Epithelial cell of umbilical artery (primary cell): ENCODE data around the gene TADA3. TPM values are rescaled to one million over a fixed set of nuclear protein-coding genes. Genes with fewer than 3 reads are reported as not detected.

Experiments used
- total RNA-seq: library from RNA; depleted of rRNA; stranded (reverse); fragments of >200 nt; gene quantifications from 2 replicates; pipeline ENCODE4 v1.2.3, GENCODE V29; 2014

The TADA3 gene, protein sequence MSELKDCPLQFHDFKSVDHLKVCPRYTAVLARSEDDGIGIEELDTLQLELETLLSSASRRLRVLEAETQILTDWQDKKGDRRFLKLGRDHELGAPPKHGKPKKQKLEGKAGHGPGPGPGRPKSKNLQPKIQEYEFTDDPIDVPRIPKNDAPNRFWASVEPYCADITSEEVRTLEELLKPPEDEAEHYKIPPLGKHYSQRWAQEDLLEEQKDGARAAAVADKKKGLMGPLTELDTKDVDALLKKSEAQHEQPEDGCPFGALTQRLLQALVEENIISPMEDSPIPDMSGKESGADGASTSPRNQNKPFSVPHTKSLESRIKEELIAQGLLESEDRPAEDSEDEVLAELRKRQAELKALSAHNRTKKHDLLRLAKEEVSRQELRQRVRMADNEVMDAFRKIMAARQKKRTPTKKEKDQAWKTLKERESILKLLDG
- total RNA-seq, result 32.7 and 36.7 TPM in 2 replicates

GRCh38 chr3:9792405-9793160 is at the start of gene TADA3, which contains the start of gene ARPC4:
TADA3 (minus strand) TSS chr3:9792473; CDS start chr3:9791466, 1,007 bp downstream.
ARPC4 (plus strand) TSS chr3:9793082; CDS start chr3:9793122, 40 bp downstream.

DNA sequence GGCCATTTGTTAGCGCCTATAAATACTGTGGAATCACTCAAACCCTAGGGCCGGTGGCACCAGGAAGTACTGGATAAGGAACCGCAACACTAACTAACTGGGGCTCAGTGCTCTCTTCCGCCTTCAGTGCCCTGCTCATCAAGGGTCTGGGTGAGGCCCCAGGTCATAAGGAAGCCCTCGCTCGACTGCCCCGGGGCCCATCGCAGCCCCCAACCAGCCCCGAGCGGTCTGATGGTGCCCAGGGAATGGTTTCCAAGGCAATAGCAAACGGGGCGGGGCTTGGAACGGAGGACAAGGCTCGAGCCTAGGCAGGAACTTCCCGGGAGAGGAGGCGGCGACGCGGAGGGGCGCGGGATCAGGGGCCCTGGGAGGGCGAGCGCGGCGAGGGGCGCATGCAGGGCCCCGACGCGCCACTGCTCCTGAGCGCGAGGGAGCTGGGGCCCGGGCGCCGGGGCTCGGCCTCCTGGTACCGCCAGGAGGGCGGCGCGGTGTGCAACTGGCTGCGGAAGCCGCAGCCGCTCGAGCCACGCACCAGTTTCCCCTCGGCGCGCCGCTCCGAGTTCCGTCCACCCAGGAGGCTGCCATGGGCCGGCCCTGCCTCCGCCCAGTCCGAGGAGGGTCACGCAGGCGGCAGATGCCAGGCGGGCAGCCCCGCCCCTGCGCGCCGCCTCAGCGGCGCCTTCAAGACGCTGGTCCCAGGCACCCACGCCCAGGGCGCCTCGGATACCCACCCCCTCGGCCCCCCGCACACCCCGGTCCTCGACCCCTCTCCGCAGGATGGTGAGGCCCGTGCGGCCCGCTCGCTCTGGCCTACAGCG is 17.6 kb upstream of the TADA3 start, which contains the start of gene TTLL3:
TSS of gene TTLL3 (plus strand) at position 648 of the 818 bp plus-strand sequence. CDS start 400 bp downstream, outside the sequence.

GRCh38 chr3:9769426-9770275 is 22.6 kb downstream of the TADA3 start, which contains the start of gene CAMK1:
CAMK1 (minus strand) TSS chr3:9769947; CDS start chr3:9767749, 2,198 bp downstream.

DNA sequence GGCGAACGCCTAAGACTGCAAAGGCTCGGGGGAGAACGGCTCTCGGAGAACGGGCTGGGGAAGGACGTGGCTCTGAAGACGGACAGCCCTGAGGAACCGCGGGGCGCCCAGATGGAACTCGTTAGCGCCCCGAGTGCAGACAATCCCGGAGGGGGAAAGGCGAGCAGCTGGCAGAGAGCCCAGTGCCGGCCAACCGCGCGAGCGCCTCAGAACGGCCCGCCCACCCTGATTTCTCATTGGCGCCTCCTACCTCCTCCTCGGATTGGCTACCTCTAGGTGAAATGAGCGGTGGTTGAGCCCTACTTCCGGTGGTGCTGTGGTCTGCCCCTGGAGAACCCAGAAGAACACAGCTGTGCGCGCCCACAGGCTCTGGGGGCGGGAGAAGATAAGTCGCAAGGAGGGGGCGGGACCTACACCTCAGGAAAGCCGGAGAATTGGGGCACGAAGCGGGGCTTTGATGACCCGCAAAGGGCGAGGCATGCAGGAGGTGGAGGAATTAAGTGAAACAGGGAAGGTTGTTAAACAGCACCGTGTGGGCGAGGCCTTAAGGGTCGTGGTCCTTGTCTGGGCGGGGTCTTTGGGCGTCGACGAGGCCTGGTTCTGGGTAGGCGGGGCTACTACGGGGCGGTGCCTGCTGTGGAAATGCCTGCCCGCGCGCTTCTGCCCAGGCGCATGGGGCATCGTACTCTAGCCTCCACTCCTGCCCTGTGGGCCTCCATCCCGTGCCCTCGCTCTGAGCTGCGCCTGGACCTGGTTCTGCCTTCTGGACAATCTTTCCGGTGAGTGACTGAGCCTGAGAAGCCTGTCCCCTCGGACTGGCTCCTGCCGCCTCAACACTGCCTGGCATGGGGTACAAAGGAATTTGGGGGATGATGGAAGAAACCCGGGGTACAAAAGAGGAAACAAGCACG is 42.4 kb downstream of the TADA3 start, which contains the start of gene OGG1:
TSS of gene OGG1 (plus strand) at position 308 of the 911 bp plus-strand sequence. CDS start at position 643, 335 bp downstream.

DNA sequence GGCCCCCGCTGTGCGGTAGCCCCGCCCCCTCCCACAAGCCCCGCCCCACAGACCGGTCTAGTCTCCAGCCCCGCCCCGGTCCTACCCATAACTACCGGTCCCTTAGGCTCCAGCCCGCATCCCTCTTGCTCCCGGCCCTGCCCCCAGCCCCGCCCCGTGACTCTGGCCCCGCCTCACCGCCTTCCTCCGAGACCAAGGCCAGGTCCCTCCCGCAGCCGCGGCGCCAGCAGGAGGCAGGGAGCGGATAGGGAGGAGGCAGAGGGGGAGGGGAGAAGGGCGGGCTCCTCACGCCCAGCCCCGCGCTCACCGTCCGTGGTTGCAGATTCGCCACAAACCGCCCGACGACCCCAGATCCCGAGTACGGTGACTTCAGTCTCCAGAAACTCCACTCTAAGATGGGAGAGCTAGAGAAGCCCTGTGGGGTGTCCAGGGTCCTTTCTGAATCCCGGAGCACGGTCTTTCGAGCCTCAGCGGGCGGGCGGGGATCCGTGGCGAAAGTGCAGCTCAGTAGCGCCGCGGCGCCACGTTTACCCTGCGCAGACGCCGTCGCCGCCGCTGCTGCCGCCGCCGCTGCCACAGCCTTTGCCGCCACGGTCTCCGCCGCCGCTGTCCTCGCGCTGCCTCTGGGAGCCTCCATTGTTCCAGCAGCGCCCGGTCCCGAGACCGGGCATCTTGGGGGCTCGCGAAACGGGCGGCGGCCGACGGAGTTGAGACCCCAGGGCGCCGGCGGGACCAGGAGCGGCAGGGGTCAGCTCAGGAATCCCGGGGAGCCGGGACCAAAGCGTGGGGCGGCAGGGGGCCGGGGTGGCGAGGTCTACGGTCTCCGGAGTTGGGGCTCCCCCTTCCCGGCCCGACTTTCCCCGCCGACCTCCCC is 60.8 kb downstream of the TADA3 start, which contains the start of gene BRPF1:
TSS of gene BRPF1 (plus strand) at position 530 of the 874 bp plus-strand sequence. CDS start 2,406 bp downstream, outside the sequence.

Other genes starting within 250 kb of the TADA3 start
- not detected in 2 replicates for gene LHFPL4, start 238.7 kb downstream of the TADA3 start, total RNA-seq
- 60.0 and 61.4 TPM in 2 replicates for gene MTMR14, start 143.0 kb downstream of the TADA3 start, total RNA-seq
- gene CPNE9, start 88.6 kb downstream of the TADA3 start, total RNA-seq, result not detected in 2 replicates
- gene BRPF1, start 60.7 kb downstream of the TADA3 start, total RNA-seq, result 16.9 and 19.8 TPM in 2 replicates
- 16.9 and 19.3 TPM in 2 replicates for gene OGG1, start 42.5 kb downstream of the TADA3 start, total RNA-seq
- 39.6 and 59.9 TPM in 2 replicates for gene CAMK1, start 22.5 kb downstream of the TADA3 start, total RNA-seq
- 379 and 401 TPM in 2 replicates for gene ARPC4, start 609 bp upstream of the TADA3 start, total RNA-seq
- 5.8 and 8.7 TPM in 2 replicates for gene TTLL3, start 17.8 kb upstream of the TADA3 start, total RNA-seq
- 39.6 and 57.4 TPM in 2 replicates for gene RPUSD3, start 51.5 kb upstream of the TADA3 start, total RNA-seq
- not detected in 2 replicates for gene CIDEC, start 87.8 kb upstream of the TADA3 start, total RNA-seq
- gene JAGN1, start 98.1 kb upstream of the TADA3 start, total RNA-seq, result 40.1 and 43.2 TPM in 2 replicates
- gene IL17RE, start 110.4 kb upstream of the TADA3 start, total RNA-seq, result 0.32 TPM in 1 of 2 replicates, not detected in the other
- 21.7 and 23.1 TPM in 2 replicates for gene IL17RC, start 124.6 kb upstream of the TADA3 start, total RNA-seq
- gene CRELD1, start 141.4 kb upstream of the TADA3 start, total RNA-seq, result 27.6 and 39.4 TPM in 2 replicates
- gene PRRT3, start 159.9 kb upstream of the TADA3 start, total RNA-seq, result 0.97 and 1.1 TPM in 2 replicates
- 39.0 and 63.1 TPM in 2 replicates for gene EMC3, start 194.4 kb upstream of the TADA3 start, total RNA-seq
- 18.5 and 22.2 TPM in 2 replicates for gene FANCD2, start 234.0 kb upstream of the TADA3 start, total RNA-seq